ENCODE data around the gene FAM204A. TPM values are rescaled to one million over a fixed set of nuclear protein-coding genes. Genes with fewer than 3 reads are reported as not detected.
A peak's percentile ranks its signal among the peaks of the same experiment; 100 is the strongest.

The FAM204A gene
- total RNA-seq, 1 donor from 2014 or later, result 43.6 TPM

DNA sequence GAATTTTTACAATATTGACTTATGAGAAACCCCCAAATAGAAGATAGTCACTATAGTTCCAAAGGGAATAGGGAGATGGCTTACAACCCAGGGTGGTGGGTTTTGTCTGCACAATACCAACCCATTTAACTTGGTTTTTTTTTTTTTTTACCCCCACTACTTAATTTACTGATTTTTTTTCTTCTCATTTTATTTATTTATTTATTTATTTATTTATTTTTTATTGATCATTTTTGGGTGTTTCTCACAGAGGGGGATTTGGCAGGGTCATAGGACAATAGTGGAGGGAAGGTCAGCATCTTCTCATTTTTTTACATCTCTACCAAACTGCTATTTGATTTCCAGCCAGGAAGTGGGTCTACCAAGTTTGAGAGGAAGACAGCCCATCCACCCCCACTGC is 77.9 kb downstream of the FAM204A start:
- Mint-ChIP-seq H3K36me3 (ENCODE audit: unreplicated experiment) (no peaks in the 10 kb centered on the region), H3K27ac (ENCODE audit: unreplicated experiment) (no peak overlapping the region), H3K9me3 (ENCODE audit: unreplicated experiment) (peaks cover 2% of the 10 kb centered on the region), H3K4me1 (ENCODE audit: low read depth, unreplicated experiment) (peaks cover 14% of the 10 kb centered on the region), H3K4me3 (ENCODE audit: unreplicated experiment) (no peak overlapping the region), H3K27me3 (ENCODE audit: unreplicated experiment) (no peaks in the 10 kb centered on the region)
- TF ChIP-seq, protein P1, sequence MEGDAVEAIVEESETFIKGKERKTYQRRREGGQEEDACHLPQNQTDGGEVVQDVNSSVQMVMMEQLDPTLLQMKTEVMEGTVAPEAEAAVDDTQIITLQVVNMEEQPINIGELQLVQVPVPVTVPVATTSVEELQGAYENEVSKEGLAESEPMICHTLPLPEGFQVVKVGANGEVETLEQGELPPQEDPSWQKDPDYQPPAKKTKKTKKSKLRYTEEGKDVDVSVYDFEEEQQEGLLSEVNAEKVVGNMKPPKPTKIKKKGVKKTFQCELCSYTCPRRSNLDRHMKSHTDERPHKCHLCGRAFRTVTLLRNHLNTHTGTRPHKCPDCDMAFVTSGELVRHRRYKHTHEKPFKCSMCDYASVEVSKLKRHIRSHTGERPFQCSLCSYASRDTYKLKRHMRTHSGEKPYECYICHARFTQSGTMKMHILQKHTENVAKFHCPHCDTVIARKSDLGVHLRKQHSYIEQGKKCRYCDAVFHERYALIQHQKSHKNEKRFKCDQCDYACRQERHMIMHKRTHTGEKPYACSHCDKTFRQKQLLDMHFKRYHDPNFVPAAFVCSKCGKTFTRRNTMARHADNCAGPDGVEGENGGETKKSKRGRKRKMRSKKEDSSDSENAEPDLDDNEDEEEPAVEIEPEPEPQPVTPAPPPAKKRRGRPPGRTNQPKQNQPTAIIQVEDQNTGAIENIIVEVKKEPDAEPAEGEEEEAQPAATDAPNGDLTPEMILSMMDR (IDR thresholded peaks at IDR 0.05; ENCODE audit: partially characterized antibody, unreplicated experiment), result no peak
- no peak for DNase-seq

DNA sequence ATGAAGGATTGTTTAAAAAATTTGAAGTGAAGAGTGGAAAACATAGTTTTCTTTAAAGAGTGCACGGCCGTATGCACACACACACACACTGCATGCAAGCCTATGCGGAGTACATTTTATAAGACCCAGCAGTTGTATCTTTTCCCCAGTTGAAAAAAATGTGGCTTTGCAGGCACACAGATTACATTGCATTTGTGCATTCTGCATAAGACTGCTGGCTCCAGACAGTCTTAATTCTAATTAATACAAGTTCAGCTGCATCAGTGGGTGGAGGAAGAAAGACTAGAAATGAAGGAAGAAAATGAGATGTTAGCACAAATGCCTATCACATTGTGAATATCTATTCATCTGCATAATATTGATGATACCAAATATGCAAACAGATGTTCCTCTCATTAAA is 79.6 kb downstream of the FAM204A start:
- no peak for DNase-seq
- Mint-ChIP-seq H3K27me3 (ENCODE audit: unreplicated experiment) (no peaks in the 10 kb centered on the region), H3K36me3 (ENCODE audit: unreplicated experiment) (no peaks in the 10 kb centered on the region)

DNA sequence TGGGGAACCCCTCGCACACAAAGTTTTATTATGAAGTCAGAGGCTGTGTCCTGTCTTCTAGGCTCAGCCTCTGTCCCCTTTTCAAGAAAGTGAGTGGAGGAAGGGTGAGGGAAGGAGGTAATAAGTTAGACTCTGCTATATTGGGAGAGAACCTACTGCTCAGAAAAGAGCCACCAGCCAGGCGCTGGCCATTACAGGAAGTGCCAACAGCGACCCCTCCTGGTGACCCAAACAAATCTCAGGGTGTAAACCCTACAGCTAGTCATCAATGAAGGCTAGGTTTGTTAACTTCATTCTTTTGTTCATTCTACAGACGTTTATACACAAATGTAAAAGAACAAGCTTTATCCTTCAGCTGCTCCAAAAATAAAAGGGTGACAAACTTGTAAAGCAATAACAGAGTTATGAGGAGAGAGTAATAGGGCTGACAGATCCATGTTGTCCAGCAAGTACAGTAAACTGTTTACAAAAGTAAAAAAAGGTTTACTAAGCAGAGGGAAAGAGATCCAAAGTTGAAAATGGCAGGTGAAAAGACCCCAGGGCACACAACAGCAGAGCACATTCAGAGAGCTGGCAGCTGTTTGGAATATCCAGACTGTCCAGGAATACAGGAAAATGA is 82.7 kb downstream of the FAM204A start:
- Mint-ChIP-seq H3K27ac (ENCODE audit: unreplicated experiment) (no peak overlapping the region), H3K4me1 (ENCODE audit: low read depth, unreplicated experiment) (peaks cover 1% of the 10 kb centered on the region), H3K27me3 (ENCODE audit: unreplicated experiment) (no peaks in the 10 kb centered on the region), H3K36me3 (ENCODE audit: unreplicated experiment) (no peaks in the 10 kb centered on the region), H3K4me3 (ENCODE audit: unreplicated experiment) (no peak overlapping the region), H3K9me3 (ENCODE audit: unreplicated experiment) (peaks cover 2% of the 10 kb centered on the region)
- peak; percentile 89 for DNase-seq
- TF ChIP-seq, protein P1 (IDR thresholded peaks at IDR 0.05; ENCODE audit: partially characterized antibody, unreplicated experiment), result peak; percentile 89

More for the DNA sequence above, 79.6 kb downstream of the FAM204A start:
- no peak overlapping the region for H3K27ac Mint-ChIP-seq (ENCODE audit: unreplicated experiment)
- H3K9me3 Mint-ChIP-seq (ENCODE audit: unreplicated experiment), result peaks cover 2% of the 10 kb centered on the region
- H3K4me1 Mint-ChIP-seq (ENCODE audit: low read depth, unreplicated experiment), result peaks cover 14% of the 10 kb centered on the region
- no peak overlapping the region for H3K4me3 Mint-ChIP-seq (ENCODE audit: unreplicated experiment)
- TF ChIP-seq, protein P1 (IDR thresholded peaks at IDR 0.05; ENCODE audit: partially characterized antibody, unreplicated experiment), result no peak

DNA sequence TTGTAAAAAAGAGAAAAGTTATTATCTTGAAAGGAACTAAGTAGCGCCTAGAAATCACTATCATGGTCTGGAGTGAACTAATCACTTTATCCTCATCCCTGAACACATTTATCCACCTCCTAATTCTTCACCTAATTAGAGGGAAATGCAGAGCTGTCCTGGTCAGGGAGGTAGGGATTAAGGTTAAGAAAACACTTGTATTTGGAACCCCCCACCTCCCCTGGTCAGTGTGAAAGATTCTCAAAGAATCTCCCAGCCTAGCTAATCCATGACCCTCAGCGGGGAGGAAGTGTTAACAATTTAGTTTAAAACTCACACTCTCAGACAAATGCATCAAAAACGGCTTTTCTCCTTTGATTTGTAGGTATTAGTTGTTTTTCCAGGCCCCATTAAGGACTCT is 83.8 kb downstream of the FAM204A start:
- Mint-ChIP-seq H3K27ac (ENCODE audit: unreplicated experiment) (no peak overlapping the region), H3K4me3 (ENCODE audit: unreplicated experiment) (no peak overlapping the region), H3K9me3 (ENCODE audit: unreplicated experiment) (peaks cover under 1% of the 10 kb centered on the region), H3K27me3 (ENCODE audit: unreplicated experiment) (no peaks in the 10 kb centered on the region), H3K36me3 (ENCODE audit: unreplicated experiment) (no peaks in the 10 kb centered on the region), H3K4me1 (ENCODE audit: low read depth, unreplicated experiment) (no peaks in the 10 kb centered on the region)
- DNase-seq, result no peak
- TF ChIP-seq, protein P1 (IDR thresholded peaks at IDR 0.05; ENCODE audit: partially characterized antibody, unreplicated experiment), result no peak

DNA sequence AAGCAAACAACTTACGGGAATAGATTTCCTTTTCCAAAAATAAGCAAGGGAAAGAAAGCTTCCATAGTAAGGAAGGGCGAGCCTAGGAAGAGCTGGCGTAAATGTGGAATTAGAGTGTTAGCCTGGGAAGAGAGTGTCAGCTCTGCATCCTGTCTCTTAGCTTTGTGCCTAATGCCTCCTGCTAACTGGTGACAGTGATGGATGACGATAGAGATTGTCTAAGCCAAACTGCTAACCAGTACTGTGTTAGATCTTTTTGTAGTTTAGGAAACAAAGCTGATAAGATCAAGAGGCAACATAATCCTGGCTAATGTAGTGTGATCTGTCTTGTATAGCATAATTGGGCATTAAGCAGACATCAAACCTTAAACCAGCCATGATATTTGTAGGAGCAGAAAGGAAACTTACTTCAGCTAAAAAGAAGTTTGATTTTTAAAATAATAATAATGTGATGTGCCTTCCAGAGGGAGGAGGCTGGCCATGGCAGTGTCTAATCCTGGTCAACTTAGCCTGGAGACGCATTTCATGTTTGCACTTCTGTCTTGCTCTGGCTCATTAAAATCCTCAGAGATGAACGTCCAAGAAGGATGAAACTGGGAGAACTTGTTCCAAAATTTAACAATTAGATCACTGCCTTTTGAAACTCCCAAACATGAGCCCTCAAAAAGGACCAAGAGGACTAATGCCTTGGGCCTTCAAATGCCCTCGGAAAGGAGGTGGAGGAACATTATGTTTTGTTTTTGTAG is 85.1 kb downstream of the FAM204A start:
- no peaks in the 10 kb centered on the region for H3K9me3 Mint-ChIP-seq (ENCODE audit: unreplicated experiment)
- H3K4me3 Mint-ChIP-seq (ENCODE audit: unreplicated experiment), result no peak overlapping the region
- H3K4me1 Mint-ChIP-seq (ENCODE audit: low read depth, unreplicated experiment), result no peaks in the 10 kb centered on the region
- no peaks in the 10 kb centered on the region for H3K27me3 Mint-ChIP-seq (ENCODE audit: unreplicated experiment)
- DNase-seq, result no peak
- H3K27ac Mint-ChIP-seq (ENCODE audit: unreplicated experiment), result no peak overlapping the region
- TF ChIP-seq, protein P1 (IDR thresholded peaks at IDR 0.05; ENCODE audit: partially characterized antibody, unreplicated experiment), result no peak
- H3K36me3 Mint-ChIP-seq (ENCODE audit: unreplicated experiment), result no peaks in the 10 kb centered on the region
